Measurements from ENCODE around the gene DNM3.

- TF ChIP-seq EP300 (IDR thresholded peaks at IDR 0.05) (no peak), CTCF (IDR thresholded peaks at IDR 0.05) (no peak)
These were observed 436.7 kb downstream of the DNM3 start for GRCh38 chr1:172277989-172278388.
